ENCODE measurements around the gene IL18R1.
"Not testable (repeated sequence)": the region's sequence is repeated elsewhere in the genome, so short reads cannot be mapped to it uniquely, and the experiment has no call there.

Gene IL18R1

DNA sequence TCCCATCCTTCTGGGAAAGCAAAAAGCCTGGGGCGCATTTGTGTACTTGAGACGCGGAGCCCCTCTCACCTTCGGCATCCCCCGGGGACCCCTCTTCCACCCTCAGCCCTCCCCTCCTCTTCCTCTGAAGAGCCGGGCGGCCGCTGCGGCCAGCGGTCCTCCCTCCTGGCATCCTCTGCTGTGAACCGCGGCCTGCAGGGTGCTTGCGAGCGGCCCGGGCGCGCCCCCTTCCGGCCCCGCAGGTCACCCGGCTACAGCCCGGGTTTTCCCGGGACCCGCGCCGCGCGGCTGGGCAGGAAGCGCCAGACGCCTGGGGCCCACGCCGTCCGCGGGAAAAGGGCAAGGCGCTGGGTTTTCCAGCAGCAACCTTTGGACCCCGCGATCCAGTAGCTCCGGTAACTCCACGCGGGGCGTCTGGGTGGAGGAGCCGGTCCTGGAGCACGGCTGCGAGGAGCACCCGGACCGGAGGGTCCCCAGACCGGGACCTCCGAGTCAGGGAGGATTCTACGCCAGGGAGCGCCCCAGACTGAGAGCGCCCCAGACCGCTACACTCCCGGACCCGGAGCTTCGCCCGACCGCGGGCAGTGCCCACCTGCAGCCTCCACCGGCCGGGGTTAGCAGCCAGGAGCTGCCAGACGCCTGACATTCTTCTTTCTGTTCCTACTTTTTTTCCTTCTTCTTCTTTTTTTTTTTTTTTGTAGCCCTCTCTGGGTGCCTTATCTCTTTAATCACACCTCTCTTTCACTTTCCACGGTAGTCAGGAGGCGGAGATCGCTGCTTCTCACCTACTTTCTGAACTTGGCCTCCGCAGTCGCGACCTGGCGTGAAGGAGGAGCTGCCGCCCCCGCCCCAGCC, at the start of gene IL18R1:
TSS of gene IL18R1 (plus strand) at position 271 of the 855 bp plus-strand sequence. CDS start 6,865 bp downstream, outside the sequence.
- DNase-seq (ENCODE audit: low read depth in 2 of 2): peak; percentile 52 to 65

GRCh38 chr2:102306125-102306524, 49.5 kb upstream of the IL18R1 start:
- no peak for DNase-seq (ENCODE audit: low read depth in 2 of 2)

DNA sequence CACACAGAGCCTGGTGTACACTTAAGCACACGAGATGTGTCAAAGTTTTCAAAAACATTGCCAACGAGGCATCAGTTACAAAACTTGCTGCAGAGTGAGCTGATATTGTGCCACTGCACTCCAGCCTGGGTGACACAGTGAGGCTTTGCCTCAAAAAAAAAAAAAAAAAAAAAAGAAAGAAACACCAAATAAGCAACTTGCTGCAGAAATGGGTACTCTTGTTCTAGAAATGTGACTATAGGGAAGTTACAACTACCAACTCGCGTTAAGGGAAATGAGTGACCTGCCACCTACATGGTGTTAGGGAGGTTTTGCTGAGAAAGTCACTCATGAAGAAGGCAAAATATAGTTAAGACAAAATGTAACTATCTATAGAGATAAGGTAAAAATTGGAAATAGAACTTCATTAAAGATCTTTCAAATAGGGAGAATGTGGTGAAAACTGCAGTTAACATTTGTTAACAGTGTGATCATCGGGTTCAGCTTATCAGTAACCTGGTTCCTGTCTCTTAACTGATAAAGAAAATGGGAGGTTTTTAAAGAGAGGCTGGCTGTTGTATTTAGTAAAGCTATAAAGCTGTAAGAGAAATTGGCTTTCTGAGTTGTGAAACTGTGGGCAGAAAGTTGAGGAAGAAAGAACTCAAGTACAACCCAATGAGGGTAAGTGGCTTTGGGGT, 44.5 kb upstream of the IL18R1 start, which contains the start of gene IL1RL1:
TSS of gene IL1RL1 (plus strand) at position 600 of the 677 bp plus-strand sequence. CDS start 26,702 bp downstream, outside the sequence.
- DNase-seq (ENCODE audit: low read depth in 2 of 2): no peak

DNA sequence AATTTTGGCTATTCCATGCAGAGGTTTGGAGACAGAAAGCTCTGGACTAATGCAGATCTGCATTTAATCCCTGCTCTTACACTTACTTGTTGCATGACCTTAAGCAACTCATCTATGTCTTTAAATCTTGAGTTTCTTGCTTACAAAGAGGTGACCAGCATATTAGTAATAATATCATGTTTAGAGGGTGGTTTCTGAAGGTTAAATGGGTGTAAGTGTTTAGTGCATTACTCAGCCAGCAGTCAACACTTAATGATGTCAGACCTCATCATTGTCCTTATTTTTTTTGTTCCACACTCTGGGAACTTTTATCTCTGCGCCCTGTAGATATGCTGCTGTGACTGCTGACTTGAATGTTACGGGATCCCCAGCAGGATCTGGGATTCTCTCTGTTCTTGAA, 42.6 kb upstream of the IL18R1 start:
- DNase-seq (ENCODE audit: low read depth in 2 of 2): no peak

- DNase-seq (ENCODE audit: low read depth in 2 of 2): no peak
Measured at GRCh38 chr2:102313471-102313870, 42.1 kb upstream of the IL18R1 start.

DNA sequence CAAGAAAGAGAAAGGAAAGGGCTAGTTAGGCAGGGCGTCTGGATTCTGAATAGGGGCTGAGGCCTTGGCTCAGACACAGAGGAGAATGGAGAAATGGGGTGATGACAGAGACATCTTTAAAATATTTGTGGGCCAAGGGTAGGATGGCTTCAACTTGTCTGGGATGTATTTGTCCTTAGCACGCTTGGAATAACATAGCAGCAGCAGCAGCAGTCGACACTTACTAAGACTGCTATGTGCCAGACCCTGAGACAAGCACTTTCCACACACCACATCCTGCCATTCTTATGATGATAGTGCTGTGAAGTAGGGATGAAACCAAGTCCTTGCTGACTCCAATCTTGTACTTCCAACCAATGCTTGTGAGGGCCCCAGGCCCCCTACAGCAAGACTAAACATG, 41.6 kb upstream of the IL18R1 start:
- DNase-seq (ENCODE audit: low read depth in 2 of 2): no peak

- DNase-seq (ENCODE audit: low read depth in 2 of 2): no peak
Measured at GRCh38 chr2:102315921-102316320, 39.7 kb upstream of the IL18R1 start.

GRCh38 chr2:102317715-102318114, 37.9 kb upstream of the IL18R1 start:
- DNase-seq (ENCODE audit: low read depth in 2 of 2): no peak

GRCh38 chr2:102318437-102318836, 37.2 kb upstream of the IL18R1 start:
- DNase-seq (ENCODE audit: low read depth in 2 of 2): no peak

- no peak for DNase-seq (ENCODE audit: low read depth in 2 of 2)
Measured at GRCh38 chr2:102321941-102322719, 33.5 kb upstream of the IL18R1 start.

- not testable (repeated sequence) for DNase-seq (ENCODE audit: low read depth in 2 of 2)
Measured at GRCh38 chr2:102324914-102325313, 30.7 kb upstream of the IL18R1 start.

- DNase-seq (ENCODE audit: low read depth in 2 of 2): no peak
Measured at GRCh38 chr2:102331311-102331980, 24.1 kb upstream of the IL18R1 start.

DNA sequence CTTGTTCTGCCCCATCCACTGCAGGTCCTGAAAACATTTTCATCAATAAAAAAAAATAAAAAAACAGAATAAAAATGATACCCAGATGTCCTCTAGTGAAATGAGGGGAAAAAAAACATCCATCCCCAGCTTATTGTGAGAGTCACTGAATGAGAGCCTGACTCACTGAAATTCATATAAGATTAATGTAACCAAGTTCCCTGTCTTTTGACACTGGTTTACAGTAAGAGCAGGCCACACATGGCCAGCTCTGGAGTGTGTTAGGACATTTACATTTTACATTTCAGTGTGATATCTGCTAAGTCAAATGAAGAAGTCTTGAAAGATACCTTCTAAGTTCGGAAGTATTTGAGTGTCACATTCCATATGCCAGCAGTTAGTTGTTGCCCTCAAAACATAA, 21.1 kb upstream of the IL18R1 start:
- DNase-seq (ENCODE audit: low read depth in 2 of 2): no peak

DNA sequence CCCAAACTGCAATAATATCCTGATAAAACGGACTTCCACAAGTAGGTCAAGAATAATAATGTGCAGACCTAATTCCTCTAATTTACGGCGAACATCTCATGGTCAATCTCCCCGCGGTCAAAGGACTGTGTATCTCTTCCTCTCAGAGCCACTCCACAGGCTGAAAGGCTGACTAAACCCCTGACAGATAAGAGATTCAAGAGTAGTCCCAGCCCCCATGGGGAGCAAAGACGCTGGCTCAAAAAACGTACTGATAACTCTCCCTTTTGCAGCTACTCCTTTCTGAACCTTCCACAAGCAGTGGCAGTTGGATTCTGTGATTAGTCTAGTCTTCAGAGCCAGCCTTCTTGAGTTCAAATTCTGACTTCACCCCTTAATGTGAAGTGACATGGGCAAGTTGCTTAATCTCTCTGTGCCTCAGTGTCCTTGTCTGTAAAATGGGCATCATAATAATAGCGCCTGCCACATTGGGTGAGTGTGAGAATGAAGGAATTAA, 19.7 kb upstream of the IL18R1 start:
- DNase-seq (ENCODE audit: low read depth in 2 of 2): no peak

- no peak for DNase-seq (ENCODE audit: low read depth in 2 of 2)
Measured at GRCh38 chr2:102336502-102336945, 19.1 kb upstream of the IL18R1 start.

DNA sequence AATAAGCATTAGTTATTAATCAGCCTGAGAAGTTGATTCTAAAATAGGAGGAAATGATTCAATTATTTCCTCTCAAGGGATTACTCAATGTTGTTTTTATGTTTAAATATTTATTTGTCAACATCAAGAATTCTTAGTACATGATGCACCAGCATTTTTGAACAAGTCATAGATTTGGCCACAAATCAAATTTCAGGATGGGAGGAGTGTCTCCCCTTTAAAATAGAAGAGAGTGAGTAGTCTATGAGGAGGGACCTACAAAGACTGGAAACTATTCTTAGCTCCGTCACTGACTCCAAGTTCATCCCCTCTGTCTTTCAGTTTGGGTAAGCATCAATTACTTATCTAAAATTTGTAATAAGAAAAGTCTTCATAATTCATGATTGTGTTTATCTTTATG, 18.6 kb upstream of the IL18R1 start:
- no peak for DNase-seq (ENCODE audit: low read depth in 2 of 2)

GRCh38 chr2:102337481-102338386, 17.9 kb upstream of the IL18R1 start:
- DNase-seq (ENCODE audit: low read depth in 2 of 2): no peak

- no peak for DNase-seq (ENCODE audit: low read depth in 2 of 2)
Measured at GRCh38 chr2:102340778-102341177, 14.8 kb upstream of the IL18R1 start.

GRCh38 chr2:102342888-102343287, 12.7 kb upstream of the IL18R1 start:
- DNase-seq (ENCODE audit: low read depth in 2 of 2): no peak

DNA sequence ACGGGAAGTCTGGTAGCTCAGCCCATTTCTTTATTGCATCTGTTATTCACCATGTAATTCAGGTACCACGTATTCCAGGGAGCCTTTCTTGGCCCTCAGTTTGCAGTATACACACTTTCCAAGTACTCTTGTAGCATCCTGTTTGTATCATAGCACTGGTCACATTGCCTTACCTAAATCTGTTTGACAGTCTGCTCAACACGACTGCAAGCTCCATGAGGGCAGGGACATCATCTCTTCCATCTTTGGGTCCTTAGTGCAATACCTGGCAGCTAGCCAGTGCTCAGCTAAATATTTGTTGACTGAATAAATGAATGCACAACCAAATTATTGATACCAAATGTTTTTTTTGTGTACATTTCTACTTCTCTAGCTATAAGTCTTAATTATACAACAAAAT, 11.2 kb upstream of the IL18R1 start:
- no peak for DNase-seq (ENCODE audit: low read depth in 2 of 2)
